Omental fat pad (tissue), 3 donors: ENCODE data around the gene LASP1NB.
A peak's percentile ranks its signal among the peaks of the same experiment; 100 is the strongest.

ENCODE experiments used
- ATAC-seq: fragments of 150-250 bp; one replicate; pipeline ENCODE4 v1.9.1; 2016; ENCODE audit warnings: mild to moderate bottlenecking, moderate library complexity; ENCODE audit not compliant: low FRiP score
- DNase-seq: peaks from one replicate; pipeline ENCODE4 v3.0.0-alpha.2; 2019; ENCODE audit warnings: low spot score
- TF ChIP-seq, protein P1 (sequence below), 3 donors: fragments of 450-650 bp; IDR thresholded peaks; one replicate each; pipeline ENCODE4 v1.5.1; 2016 to 2017; ENCODE audit warnings: antibody characterized with exemption in 3 of 3, mild to moderate bottlenecking in 3 of 3, moderate library complexity in 2 of 3

LASP1NB gene

DNA sequence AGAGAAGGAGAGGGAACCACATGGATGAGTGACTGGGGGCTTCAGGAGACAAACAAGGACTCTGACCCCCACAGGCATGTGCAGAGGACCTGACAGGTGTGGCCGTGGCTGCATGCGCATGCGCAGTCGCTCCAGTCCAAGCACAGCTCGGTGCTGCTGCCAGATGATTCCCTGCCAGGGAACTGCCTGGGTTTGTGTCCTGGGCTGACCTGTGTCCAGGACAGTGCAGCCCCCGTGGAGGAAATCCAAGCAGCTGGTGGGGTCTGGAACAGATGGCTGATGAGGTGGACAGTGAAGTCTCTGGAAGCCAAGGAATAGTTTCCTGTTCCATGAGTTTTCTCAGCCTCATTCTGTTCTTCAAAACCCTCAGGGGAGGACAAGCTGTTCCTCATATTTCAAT lies 28.2 kb upstream of the LASP1NB start:
- ATAC-seq (no peak), DNase-seq (no peak)

DNA sequence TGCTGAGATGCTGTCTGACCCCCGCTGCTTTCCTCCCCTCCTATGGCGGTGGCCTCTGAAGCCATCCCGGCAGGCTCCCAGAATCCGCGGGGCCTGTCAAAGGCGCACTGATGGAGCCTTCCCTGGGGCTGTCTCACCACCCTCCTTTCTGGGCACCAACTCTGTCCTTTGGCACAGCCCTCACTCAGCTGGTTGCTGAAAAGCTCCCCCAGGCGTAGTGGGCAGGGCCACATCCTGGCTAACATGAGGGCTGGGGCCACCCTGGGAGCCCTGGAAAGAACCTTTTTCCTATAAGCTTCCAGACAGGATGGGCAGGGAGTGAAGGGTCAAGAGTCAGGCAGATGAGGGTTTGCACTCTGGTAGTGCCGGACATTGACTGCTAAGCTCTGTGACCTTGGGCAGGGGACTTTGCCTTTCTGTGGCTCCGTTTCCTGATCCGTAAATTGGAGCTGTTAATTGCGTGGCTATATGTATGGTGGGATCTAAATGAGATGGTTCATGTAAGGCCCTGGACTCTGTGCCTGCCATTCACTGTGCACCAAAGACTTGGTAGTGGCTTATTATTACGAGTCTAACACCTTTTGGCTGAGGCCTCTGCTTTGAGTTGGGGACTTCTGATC lies 27.6 kb upstream of the LASP1NB start:
- ATAC-seq (no peak), DNase-seq (no peak)
- TF ChIP-seq, protein P1, sequence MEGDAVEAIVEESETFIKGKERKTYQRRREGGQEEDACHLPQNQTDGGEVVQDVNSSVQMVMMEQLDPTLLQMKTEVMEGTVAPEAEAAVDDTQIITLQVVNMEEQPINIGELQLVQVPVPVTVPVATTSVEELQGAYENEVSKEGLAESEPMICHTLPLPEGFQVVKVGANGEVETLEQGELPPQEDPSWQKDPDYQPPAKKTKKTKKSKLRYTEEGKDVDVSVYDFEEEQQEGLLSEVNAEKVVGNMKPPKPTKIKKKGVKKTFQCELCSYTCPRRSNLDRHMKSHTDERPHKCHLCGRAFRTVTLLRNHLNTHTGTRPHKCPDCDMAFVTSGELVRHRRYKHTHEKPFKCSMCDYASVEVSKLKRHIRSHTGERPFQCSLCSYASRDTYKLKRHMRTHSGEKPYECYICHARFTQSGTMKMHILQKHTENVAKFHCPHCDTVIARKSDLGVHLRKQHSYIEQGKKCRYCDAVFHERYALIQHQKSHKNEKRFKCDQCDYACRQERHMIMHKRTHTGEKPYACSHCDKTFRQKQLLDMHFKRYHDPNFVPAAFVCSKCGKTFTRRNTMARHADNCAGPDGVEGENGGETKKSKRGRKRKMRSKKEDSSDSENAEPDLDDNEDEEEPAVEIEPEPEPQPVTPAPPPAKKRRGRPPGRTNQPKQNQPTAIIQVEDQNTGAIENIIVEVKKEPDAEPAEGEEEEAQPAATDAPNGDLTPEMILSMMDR (IDR thresholded peaks at IDR 0.05), result no peak

More for the DNA sequence above, 28.2 kb upstream of the LASP1NB start:
- TF ChIP-seq, protein P1 (IDR thresholded peaks at IDR 0.05), result no peak

- ATAC-seq, result no peak
- DNase-seq, result no peak
- TF ChIP-seq, protein P1 (IDR thresholded peaks at IDR 0.05), result no peak
Observed at GRCh38 chr17:38898291-38898679, 27.1 kb upstream of the LASP1NB start.

DNA sequence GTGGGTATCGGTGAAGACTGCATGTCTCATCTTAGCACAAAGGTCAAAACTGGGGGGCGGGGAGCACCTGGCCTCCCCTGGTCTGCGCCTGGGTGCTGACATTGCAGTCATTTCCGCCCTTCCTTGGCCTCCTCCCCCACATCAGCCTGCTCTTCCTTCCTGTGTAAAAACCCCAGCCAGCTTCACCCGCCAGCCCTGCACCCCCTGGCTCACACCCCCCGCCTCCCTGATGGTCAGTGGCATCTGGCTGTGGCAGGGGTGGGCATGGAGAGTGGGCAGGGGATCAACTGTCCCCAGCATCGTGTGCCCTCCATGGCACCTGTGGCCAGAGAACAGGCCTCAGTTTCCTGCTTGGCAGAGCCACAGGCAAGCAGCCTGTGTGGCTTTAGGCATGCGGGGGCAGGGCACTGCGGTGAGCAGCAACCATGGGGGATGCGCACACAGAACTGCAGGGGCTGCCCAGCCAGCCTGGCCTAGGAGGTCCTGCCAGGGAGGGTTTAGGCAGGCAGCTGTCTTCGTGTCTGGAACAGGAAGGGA lies 26.5 kb upstream of the LASP1NB start:
- TF ChIP-seq, protein P1 (IDR thresholded peaks at IDR 0.05), result no peak
- ATAC-seq, result no peak
- DNase-seq, result no peak

DNA sequence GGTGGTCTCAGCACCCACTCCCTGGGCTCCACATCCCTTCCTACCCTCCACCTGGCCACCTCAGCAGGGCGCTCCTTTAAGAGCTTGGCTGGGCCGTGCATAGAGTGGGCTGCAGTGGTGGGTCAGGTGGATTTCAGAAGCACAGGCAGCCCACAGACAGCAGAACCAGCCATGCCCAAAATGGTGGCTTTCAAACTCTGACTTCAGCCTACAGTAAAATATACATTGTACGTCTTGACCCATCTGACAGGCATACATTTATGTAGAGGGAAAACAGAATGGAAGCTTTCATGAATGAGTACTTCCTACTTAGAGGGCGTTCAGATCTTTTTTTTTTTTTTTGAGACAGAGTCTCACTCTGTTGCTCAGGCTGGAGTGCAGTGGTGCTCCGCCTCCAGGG lies 26.0 kb upstream of the LASP1NB start:
- no peak for DNase-seq
- ATAC-seq, result no peak
- TF ChIP-seq, protein P1 (IDR thresholded peaks at IDR 0.05), result no peak

GRCh38 chr17:38900978-38901656 lies 24.3 kb upstream of the LASP1NB start:
- TF ChIP-seq, protein P1 (IDR thresholded peaks at IDR 0.05), result no peak
- DNase-seq, result no peak

DNA sequence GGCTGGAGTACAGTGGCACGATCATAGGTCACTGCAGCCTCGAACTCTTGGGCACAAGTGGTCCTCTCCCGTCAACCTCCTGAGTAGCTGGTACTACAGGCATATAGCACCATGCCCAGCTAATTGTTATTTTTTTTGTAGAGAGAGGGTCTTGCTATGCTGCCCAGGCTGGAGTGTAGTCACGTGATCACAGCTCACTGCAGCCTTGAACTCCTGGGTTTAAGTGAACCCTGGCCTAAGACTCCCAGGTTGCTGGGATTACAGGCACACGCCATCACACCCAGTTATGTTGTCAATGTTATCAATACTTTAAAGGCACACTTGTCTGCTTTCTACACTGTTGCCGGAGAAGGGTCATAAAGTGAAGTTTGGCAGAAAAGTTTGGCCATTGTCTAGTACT lies 22.0 kb upstream of the LASP1NB start:
- TF ChIP-seq, protein P1 (IDR thresholded peaks at IDR 0.05), result no peak
- ATAC-seq (no peak), DNase-seq (no peak)

More at GRCh38 chr17:38900978-38901656, 24.3 kb upstream of the LASP1NB start:
- ATAC-seq, result peak; percentile 70
